Fibroblast of lung (primary cell): Measurements from ENCODE around the gene TMEM38B.

Experiments
- CTCF ChIP-seq, 2 donors: IDR thresholded peaks in 1 of 2; conservative IDR thresholded peaks in 1 of 2; 1 replicate in 1 of 2; 2 replicates in 1 of 2; pipeline ENCODE4 v1.5.1; 2011 to 2012; ENCODE audit warnings: low read length in 2 of 2, control low read depth in 1 of 2, inconsistent platforms in 1 of 2, low read depth in 1 of 2, mild to moderate bottlenecking in 1 of 2
- EZH2 ChIP-seq: IDR thresholded peaks from 2 replicates; pipeline ENCODE4 v1.5.1; 2012; ENCODE audit warnings: low read length, control low read depth, mild to moderate bottlenecking; ENCODE audit errors: missing control alignments

GRCh38 chr9:105711867-105712266 lies 17.5 kb downstream of the TMEM38B start:
- no peak for TF ChIP-seq CTCF (conservative IDR thresholded peaks at IDR 0.05 in 1 of 2, IDR thresholded peaks at IDR 0.05 in 1 of 2; ENCODE audit: low read depth in 1 of 2, low read length in 2 of 2)
- no peak for TF ChIP-seq EZH2
